AG04449 (cell line): ENCODE results near the gene DHODH.

Experiments used
- CTCF ChIA-PET: fragments of 350-600 bp; formaldehyde crosslinking; extraction: SDS; loops from one replicate; lab custom pipeline; 2021; ENCODE audit warnings: antibody characterized with exemption; lab: Yijun Ruan, JAX
- POLR2A ChIA-PET: fragments of 400-600, 350-600 bp; formaldehyde crosslinking; extraction: SDS; loops from one replicate; lab custom pipeline; 2020; ENCODE audit warnings: antibody characterized with exemption, inconsistent platforms; lab: Yijun Ruan, JAX
- DNase-seq: peaks from one replicate; pipeline ENCODE4 v3.0.0-alpha.2; 2010; ENCODE audit warnings: low read depth, low spot score
- H3K4me3 ChIP-seq: 2 replicates; pipeline ENCODE4 v1.5.1; 2011; ENCODE audit warnings: low read depth, mild to moderate bottlenecking, control low read depth, low read length
- CTCF ChIP-seq: IDR thresholded peaks from one replicate; pipeline ENCODE4 v1.5.1; 2011; ENCODE audit warnings: mild to moderate bottlenecking, moderate library complexity, low read length, control low read depth, inconsistent platforms; ENCODE audit not compliant: insufficient read depth; ENCODE audit errors: missing control alignments

Gene DHODH

GRCh38 chr16:72012607-72013006 is 4.1 kb downstream of the DHODH start:
- TF ChIP-seq CTCF = no peak
- ChIA-PET POLR2A (no interaction called here), CTCF (no interaction called here)
- H3K4me3 ChIP-seq = no peak overlapping the region
- DNase-seq = no peak

GRCh38 chr16:72013389-72013788 is 4.8 kb downstream of the DHODH start:
- POLR2A ChIA-PET = no interaction called here
- DNase-seq = no peak
- CTCF ChIA-PET = no interaction called here
- TF ChIP-seq CTCF = no peak
- no peak overlapping the region for H3K4me3 ChIP-seq

GRCh38 chr16:72013888-72014581 is 5.5 kb downstream of the DHODH start:
- no peak for DNase-seq
- POLR2A ChIA-PET = no interaction called here
- H3K4me3 ChIP-seq = no peak overlapping the region
- TF ChIP-seq CTCF = no peak
- CTCF ChIA-PET = no interaction called here

GRCh38 chr16:72014675-72015074 is 6.1 kb downstream of the DHODH start:
- no peak overlapping the region for H3K4me3 ChIP-seq
- no peak for TF ChIP-seq CTCF
- ChIA-PET POLR2A (no interaction called here), CTCF (no interaction called here)
- DNase-seq = no peak

GRCh38 chr16:72015124-72015523 is 6.6 kb downstream of the DHODH start:
- POLR2A ChIA-PET = no interaction called here
- no peak overlapping the region for H3K4me3 ChIP-seq
- CTCF ChIA-PET = no interaction called here
- TF ChIP-seq CTCF = no peak
- no peak for DNase-seq

GRCh38 chr16:72018470-72018869 is 9.9 kb downstream of the DHODH start:
- TF ChIP-seq CTCF = no peak
- no peak overlapping the region for H3K4me3 ChIP-seq
- no peak for DNase-seq
- ChIA-PET POLR2A (no interaction called here), CTCF (no interaction called here)
